ENCODE data around the gene JUP.
A peak's percentile ranks its signal among the peaks of the same experiment; 100 is the strongest.

Gene JUP

DNA sequence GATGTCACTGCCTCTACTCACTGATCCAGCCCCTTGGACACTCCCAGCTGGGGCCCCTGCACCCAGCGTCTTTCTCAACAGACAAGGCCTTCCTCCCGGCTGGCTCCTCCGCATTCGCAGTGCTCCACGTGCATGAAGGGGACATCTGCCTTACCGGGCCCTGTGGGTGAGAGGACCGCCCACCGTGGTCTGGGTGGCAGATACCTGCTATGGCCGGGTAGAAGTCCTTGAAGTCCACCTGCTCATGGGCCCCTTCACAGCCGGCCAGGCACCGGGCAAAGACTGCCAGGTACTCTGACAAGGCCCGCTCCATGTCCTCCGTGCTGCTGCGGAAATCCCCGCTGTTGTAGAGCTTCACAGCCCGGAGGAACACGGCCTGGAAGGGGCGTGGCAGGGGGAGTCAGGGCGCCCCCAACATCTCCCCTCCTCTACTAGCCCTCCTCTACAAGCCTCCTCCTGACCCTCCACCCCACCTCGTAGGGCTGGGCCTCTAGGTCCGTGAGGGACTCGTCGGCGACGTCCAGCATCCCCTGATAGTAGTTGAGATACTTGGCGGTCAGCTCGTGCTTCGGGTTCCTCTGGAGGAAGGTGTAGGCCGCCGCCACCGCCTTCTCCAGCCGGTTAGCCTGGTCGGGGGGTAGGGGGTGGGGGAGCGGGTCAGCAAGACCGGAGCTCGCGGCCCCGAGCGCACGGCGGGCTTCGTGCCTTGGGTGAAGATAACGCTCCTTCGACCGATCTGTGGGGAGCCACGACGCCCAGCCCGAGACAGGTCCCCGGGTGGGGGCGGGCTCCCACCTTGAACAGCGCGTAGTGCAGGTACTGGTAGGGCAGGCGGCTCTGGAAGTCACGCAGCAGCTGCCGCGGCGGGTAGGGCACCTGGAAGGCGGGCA is 24.4 kb upstream of the JUP start:
- DNase-seq (ENCODE audit: low spot score): peak; percentile 57

DNA sequence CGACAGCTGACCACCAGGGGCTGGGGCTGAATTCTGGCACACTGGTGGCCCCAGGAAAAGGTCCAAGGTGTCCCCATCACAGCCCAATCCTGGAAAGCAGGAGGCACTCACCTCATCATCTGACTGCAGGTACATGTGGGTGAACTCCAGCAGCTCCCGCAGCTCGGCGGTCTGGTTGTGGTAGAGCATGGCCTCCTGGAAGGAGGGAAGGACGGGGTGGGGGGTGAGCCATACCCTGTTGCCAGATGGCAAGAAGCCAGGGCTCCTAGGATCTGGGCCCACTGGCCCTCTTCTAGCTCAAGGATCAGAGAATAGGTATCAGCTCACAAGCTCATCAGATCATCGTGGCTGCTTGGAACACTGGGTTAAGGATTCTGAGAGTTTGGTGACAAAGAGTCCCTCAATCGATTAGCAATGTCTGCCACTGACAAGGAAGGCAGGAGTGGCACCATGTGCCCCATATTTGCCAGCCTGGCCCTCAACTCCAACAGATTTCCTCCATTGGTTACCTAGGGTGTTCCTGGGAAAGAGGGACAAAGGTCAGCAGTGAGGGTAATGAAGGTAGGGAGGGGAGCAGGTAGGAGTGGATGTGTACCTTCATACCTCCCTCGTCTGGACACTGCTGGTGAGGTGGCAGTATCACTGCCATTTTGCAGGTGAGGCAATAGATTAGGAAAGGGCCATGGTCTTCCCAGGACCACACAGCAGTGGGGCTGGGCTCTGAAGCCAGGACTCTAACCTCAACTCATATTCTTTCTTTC is 20.4 kb upstream of the JUP start:
- DNase-seq (ENCODE audit: low spot score): no peak

DNA sequence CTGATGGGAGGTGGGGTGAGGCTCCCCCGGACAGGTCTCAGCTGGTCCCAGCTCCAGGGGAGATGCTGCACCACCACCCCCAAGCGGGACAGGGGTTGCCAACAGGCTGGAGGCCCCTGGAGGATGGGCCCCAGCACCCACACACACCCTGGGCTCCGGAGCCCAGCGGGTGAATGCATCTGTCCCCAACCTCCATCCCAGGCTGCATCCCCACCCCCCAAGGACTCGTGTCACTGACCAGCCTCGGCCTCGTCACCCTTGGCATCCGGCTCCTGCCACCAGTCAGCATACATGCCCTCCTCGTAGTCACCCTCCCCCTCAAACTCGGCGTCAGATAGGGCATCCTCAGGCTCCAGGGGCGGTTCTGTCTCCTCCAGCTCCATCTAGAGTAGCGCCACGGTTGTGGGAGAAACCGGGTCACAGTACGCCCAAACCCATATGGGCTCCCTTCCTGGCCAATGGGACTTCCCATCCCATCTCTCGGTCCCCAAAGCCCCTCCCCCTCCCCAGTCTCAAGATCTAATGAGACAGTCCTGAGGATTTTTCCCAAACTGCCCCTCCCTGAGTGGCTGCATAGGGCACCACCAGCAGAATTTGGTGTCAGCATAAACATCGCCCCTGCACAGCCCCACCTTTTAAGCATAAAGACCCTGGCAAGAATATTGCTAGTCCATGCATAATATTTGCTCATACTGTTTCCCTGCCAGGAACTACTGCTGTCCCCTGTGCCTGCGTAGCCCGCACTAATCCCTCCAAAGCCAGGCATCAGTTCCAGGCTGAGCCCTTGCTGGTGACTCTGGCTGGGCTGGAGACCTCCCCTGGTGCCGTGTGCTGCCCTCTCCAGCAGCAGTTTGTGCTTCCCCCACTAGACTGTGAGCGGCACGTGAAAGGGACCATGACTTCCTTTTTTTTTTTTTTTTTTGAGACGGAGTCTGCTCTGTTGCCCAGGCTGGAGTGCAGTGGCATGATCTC is 16.8 kb upstream of the JUP start:
- DNase-seq (ENCODE audit: low spot score): no peak

DNA sequence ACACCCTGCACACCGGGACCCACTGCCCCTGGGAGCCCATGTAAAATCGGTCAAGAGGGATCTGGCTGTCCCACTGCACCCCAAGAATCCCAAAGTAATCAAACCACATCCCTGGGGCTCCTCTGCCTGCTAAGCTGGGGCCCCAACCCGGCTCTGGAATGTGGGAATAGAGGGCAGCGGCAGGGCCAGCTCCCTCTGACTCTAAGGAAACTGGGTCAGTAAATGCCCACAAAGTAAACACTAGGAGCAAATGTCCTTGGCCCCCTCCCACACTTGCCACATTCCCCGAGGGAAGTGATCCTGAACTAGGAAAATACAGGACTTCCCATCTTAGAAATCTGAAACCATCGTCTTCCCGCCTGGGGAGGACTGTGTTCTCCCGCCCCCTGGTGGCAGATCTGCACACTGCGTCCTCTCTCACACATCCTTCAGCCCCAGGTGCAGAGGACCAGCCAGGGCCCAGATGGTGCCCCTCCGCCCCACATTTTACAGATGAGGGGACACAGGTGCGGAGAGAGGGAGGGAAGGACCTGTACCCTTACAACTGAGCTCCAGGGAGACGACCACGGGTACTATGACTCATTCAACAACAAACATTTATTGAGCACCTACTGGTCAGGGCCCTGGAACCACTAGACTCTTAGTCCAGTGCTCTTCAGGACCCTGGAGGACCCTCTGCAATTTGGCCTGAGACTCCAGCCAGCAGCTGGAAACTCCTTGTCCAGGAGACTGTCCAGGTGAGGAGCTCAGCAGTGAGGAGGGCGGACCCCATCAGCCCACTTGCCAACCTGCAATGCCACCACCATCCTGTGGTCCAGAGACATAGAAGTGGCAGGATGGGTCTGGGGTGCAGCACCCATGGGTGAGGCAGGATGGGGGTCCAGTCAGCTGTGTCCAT is 15.1 kb upstream of the JUP start:
- DNase-seq (ENCODE audit: low spot score): peak; percentile 85

DNA sequence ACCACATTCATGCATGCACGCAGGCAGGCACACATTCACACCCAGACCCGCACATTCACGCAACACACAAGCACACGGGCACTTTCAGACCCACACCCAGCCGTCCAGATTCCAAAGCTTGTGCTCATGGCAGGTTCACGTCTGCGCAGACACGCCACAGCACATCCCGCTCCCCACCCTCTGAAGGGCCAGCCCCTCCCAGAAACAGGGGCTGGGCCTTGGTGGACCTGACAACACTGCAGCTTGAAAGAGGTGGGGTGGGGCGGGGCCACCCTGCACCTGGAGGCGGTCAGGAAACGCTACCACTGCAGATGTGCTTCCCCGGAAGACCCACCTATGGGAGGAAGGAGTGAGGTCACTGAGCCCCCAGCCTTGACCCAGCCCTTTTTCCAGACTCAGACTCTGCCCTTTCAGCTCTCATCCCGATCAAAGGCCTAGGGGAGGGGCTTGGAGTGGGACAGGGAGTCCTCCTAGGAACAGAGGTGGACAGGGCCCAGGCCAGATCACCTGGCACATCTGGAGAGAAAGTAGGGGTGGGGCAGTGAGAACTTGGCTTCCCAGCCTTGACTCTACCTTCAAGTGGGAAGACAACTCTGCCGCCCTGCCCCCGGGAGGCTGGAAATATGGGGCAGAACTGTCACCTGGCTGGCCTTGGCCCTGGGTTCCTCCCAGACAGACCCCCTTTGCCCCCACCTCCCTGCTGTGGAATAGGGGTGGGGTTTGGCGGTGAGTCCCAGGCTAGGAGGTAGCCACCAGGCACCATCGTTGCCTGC is 14.3 kb upstream of the JUP start:
- DNase-seq (ENCODE audit: low spot score): peak; percentile 77

DNA sequence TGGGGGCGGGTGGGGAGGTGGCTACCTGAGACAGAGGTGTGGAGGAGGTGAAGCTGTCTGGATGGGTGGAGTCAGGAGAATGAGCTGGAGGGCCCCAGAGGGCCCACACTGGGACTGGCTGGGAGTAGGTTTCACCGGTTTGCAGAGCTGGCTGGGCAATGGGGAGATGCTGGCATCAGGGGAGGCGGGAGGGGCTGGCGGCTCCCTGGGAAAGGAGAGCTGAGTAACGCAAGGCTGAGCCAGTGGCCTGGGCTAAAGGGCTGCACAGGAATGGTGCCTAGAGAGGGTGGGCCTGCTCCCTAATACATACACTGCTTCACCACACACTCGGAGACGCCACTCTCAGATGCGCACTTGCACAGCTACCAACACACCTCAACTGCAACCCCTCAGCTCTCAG is 12.9 kb upstream of the JUP start:
- no peak for DNase-seq (ENCODE audit: low spot score)

DNA sequence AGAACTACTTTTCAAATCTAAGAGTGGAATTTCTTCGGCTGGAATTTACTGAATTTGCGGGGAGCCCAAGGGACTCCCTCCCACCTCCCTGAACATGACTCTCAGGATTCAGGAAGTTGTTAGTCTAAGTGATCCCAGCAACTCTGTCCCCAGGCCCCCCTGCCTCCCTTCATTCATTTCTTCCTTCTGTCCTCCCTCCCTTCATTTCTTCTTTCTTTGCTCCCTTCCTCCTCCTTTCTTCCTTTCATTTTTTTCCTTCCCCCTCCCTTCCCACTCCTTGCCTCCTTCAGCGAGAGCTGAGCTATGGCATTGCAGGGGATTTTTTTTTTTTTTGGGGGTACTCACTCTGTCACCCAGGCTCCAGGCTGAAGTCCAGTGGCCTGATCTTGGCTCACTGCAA is 10.9 kb upstream of the JUP start:
- no peak for DNase-seq (ENCODE audit: low spot score)

DNA sequence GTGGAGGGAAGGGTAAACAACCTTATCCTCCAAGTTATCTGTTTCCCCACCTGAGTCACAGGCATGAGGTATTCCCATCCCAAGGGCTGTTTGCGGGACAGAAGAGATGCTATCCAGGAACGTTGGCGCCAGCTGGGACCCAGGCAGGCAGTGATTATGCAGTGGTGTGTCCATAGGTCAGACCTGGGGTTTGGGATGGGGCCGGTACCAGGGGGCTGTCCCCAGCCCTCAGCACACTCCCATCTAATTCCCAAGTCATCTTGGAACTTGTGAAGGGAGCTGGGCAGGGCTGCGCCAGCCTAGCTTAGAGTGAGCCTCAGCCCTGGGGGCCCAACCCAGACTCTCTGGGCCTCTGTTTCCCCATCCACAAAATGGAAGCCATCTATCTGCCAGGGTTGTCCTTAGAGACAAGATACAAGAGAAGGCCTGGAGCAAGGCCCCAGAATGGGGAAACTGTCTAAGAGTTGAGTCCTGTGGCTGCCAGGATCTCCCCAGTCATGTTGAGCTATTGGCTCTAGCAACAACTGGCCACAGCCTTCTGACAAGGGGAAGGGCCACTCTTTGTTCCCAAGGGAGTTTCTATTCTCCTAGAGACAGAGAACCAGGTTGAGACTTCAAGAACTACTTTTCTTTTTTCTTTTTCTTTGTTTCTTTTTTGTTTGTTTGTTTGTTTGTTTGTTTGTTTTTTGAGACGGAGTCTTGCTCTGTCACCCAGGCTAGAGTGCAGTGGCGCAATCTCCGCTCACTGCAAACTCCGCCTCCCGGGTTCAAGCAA is 9.8 kb upstream of the JUP start:
- no peak for DNase-seq (ENCODE audit: low spot score)

DNA sequence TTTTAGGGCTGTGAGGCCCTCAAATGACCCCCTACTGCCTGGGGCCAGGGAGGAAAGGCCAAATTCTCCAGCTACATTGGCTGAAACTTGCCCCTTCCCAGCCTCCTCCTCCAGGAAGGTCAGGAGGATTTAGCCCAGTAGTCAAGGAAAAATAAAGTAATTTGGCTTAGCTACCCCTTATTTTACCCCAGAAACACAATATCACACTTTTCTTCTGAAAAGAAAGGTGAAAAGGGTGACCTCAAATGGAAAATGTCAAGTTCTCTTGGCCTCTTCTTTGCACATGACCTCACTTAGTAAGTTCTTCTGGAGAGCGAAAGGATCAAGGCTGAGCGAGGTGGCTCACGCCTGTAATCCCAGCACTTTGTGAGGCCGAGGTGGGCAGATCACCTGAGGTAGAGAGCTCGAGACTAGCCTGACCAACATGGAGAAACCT is 8.0 kb upstream of the JUP start:
- no peak for DNase-seq (ENCODE audit: low spot score)

DNA sequence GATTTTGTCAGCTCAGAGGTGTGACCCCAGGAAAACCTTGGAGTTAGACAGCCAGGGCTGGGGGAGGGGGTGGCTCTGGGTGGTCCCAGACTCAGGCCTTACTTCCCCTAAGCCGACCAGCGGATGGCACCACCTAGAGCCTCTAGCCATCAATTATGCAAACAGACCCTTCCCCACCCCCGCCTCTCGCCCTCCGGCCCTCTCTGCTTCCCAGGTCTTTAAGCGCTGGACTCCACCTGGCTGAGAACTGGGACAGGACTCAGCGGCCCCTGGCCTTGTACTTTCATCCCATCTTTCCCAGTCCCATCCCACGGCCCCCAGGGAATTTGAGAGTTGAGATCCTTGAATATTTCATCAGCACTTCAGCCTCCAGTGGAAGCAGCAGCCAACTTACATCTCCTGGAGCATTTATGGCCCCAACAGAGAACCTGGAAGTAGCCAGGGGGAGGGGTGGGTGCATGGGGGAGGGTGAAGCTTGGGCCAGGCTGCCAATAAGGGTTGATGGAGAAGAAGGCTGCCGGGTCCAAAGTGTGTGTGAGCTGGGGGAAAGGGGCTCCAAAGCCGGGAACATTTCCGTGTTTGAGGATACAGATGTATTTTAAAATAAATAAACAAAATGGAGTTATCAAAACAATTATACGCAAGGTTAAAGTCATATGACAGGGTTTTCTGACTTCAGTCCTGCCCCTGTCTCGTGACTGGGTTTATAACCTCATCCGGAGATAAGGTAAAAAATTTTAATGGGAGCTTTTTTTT is 7.5 kb upstream of the JUP start:
- DNase-seq (ENCODE audit: low spot score): no peak

DNA sequence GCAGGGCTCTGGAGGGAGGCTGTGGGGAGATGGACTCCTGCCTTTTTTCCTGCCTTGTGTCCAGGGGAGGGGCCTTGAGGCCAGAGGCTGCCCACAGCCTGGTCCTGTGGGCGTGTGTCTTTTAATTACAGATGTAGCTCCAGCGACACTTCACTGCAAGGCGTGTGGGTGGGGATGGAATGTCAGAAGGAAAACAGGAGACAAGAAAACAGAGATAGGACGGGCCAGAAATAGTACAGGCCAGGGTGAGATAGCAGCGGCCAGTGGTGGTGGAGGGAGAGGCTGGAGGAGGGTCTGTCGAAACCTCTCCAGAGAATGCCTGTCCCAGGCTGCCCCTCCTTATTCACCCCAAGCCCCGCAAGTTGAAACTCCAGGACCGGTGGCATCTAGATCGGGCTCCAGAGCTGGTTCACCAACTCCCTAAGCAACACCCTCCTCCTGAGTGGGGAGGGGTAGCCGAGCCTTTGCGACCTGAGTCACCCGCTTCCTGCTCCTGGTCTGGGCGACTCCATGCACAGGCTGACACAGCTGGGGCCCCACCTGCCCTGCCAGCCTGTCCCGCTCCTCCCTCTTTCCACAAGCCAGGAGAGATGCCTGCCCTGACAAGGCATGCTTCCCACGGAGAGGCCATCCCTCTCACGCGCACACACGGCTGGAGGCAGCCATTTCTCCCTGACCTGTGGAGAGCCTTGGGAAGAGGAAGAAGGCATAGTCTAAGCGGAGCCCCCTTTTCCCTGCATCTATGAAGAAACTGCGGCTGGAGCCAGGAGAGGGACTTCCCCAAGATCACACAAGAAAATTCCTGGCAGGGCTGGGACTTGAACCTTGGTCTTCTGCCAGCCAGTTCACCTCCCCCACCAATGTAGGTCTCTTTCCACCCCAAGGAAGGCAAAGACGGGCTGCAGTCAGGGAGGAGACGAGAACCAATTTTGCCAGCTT is 6.6 kb upstream of the JUP start:
- DNase-seq (ENCODE audit: low spot score): no peak

DNA sequence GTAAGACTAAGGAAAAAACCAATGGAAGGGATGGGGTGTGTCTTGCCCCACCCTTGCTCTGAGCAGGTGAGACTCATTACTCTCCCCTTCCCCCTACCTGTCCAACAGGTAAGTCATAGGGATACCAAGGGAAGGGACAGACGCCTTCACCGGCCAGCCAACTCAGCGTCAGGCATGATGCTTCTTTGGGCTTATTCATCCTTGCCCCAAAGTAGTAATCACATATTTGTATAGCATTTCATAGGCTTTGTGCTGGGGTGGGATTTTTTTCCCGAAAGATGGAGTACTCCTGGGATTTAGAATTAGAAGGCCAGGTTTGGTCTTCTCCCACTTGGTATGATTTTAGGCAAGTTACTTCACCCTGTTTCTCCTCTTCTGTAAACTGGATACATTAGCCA is 509 bp upstream of the JUP start:
- no peak for DNase-seq (ENCODE audit: low spot score)

DNA sequence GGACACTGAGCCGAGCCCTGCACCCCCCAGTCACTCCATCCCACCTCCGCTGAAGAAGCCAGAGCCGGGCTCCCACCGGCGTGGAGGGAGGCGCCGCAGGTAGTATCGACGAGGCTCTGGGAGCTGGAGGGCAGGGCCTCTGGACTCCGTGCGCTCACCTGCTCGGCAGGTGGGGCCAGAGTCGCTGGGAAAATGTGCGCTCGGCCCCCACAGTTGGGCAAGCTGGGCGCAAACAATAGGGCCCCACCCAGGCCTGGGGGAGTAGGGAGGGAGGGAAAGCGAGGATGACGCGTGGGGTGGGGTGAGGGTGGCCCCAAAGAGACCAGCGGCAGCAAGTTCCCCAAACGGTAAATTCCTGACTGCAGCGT is 668 bp downstream of the JUP start:
- DNase-seq (ENCODE audit: low spot score): no peak

DNA sequence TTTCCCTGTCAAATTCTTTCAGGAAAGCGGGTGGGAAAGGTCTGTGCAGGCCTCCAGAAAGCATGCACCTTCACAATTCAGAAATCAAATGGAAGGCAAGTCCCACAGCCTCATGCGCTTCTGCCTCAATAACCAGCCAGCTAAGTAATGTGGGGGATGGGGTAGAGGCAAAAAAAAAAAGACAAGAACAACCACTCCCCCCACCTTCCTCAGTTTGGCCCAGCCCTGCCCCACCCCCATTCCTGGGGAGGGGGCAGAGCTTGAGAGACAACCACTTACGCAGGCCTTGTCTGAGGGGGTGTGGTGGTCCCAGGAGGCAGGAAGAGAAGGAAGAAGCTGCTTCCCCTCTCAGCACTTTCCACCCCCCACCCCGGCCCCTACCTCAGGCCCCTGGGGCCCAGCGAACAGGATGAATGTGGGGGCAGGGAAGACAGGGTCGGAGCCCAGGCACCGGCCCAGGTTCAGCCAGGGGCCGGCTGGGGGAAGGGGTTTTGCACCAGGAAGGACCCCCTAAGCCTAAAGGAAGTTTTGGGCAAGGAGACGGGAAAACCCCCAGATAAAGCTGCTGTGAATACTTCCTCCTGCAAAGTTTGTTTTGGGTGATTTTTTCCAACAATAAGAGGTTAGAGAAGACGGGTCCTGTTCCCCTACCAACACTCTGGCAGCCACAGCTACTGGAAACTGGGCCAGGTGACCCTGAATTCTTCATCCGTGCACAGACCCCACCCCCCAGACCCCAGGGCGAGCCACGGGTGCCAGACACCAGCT is 1.2 kb downstream of the JUP start:
- peak; percentile 59 for DNase-seq (ENCODE audit: low spot score)

DNA sequence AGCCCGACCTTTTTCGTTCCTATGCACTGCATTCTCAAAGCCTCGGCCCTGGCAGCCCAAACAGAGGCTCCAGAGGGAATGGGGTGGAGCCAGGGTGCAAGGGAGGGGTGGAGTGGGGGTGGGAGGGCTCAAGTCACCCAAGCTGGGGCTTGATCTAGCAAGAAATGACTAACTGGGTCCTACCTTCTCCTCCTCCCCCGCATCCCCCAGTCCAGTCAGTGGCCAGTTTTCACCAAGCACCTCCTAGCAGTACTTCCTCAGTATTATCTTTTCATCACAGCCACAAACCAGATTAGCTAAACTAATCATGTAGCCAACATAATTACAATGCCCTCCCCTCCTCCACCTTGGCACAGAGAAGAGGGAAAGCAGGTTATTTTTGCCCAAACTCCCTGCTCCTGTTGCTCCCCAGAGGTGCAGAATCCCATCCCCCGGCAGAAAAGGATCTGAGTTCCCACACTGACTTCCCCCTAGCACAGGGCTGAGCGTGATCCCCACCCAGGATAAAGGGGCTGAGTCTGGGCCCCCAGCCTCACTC is 2.2 kb downstream of the JUP start:
- DNase-seq (ENCODE audit: low spot score): peak; percentile 66

DNA sequence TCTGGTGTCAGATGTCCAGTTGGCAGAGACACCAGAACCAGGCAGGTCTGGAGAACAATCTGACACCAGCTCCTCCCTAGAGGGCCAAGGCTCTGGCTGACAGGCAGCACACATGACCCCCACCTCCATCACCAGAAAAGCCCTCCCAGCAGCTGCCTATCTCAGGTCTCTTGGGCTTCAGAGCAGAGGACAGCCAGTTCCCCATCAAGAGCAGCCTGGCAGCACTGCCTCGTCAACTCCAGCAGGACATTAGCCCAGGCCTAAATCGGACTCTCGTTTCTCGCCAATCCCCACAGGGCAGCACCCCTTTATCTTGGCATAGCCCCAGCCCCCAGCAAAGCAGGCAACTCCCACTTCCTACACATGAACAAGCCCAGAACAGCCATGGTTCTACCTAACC is 4.4 kb downstream of the JUP start:
- no peak for DNase-seq (ENCODE audit: low spot score)

Data from iPS-NIHi11 (cell line).